ENCODE data around the gene LANCL2. TPM values are rescaled to one million over a fixed set of nuclear protein-coding genes. Genes with fewer than 3 reads are reported as not detected.

Gene LANCL2
- total RNA-seq, 1 experiment from 2014 or later: 10.0 TPM

DNA sequence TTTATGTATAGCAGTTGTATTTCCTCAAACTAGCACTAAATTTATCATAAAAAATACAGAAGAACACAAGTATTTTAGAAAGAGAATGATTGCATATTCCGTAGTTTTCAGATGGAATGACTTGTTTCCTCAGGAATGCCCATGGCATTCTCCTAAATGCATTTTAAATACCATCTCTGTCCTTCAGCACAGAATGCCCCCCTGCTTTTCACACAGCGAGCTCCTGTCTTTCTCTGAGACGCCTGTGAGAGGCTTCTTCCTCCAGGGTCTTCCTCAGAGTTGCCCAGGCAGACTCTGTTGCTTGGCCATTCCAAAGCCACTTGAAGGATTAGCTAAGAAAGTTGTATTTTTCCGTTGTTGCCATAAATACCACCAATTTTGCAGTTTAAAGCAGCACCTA lies 10.1 kb downstream of the LANCL2 start:
- ChIA-PET POLR2A (no interaction called here), RAD21 (ENCODE audit: low non-redundant PET in 1 of 2, low total read pairs in 2 of 2, uncharacterized antibody in 2 of 2, unreplicated experiment in 2 of 2) (no interaction called here), CTCF (no interaction called here)
- Histone ChIP-seq H3K4me1 (ENCODE audit: control insufficient read depth in 1 of 2, insufficient read depth in 2 of 2, low read length in 2 of 2) (no peaks in the 10 kb centered on the region), H3K9ac (ENCODE audit: low read length) (no peak overlapping the region), H3K27me3 (ENCODE audit: insufficient read depth, low read length) (no peaks in the 10 kb centered on the region), H2AFZ (ENCODE audit: low read depth, low read length, poor library complexity, severe bottlenecking) (no peak overlapping the region), H3K9me2 (ENCODE audit: insufficient read depth) (no peaks in the 10 kb centered on the region), H3K79me2 (ENCODE audit: insufficient read depth, low read length) (peaks cover 11% of the 10 kb centered on the region; the same call in 1 of the 2 replicates), H3K4me2 (ENCODE audit: low read length) (no peak overlapping the region), H3K27ac (ENCODE audit: low read depth, low read length) (no peak overlapping the region), H3K4me3 (replicated peaks in 1 of 2; ENCODE audit: low read depth in 1 of 2, low read length in 2 of 2) (no peak overlapping the region), H4K20me1 (ENCODE audit: insufficient read depth) (no peaks in the 10 kb centered on the region), H3K36me3 (ENCODE audit: control insufficient read depth in 1 of 2, insufficient read depth in 2 of 2, low read length in 2 of 2) (no peaks in the 10 kb centered on the region), H3K9me3 (ENCODE audit: control insufficient read depth in 1 of 2, insufficient read depth in 1 of 2, low read depth in 1 of 2, low read length in 2 of 2) (no peaks in the 10 kb centered on the region)
- ATAC-seq (no peak), DNase-seq (ENCODE audit: low read depth, low spot score) (no peak)
- TF ChIP-seq POLR2A (IDR thresholded peaks at IDR 0.05; ENCODE audit: borderline replicate concordance, extremely low read depth, insufficient read depth, insufficient read length) (no peak), SP1 (IDR thresholded peaks at IDR 0.05; ENCODE audit: low read depth) (no peak), ZNF274 (IDR thresholded peaks at IDR 0.05; ENCODE audit: low read depth, low read length) (no peak), YY1 (IDR thresholded peaks at IDR 0.05; ENCODE audit: extremely low read depth, insufficient replicate concordance, low read depth, low read length) (no peak), CEBPB (IDR thresholded peaks at IDR 0.05; ENCODE audit: low read depth) (no peak), JUND (IDR thresholded peaks at IDR 0.05) (no peak), FOSL1 (IDR thresholded peaks at IDR 0.05; ENCODE audit: low read depth) (no peak), SIN3A (IDR thresholded peaks at IDR 0.05; ENCODE audit: low read depth) (no peak), TCF7L2 (IDR thresholded peaks at IDR 0.05; ENCODE audit: borderline replicate concordance, extremely low read depth, insufficient read depth, insufficient read length) (no peak), POLR2AphosphoS5 (IDR thresholded peaks at IDR 0.05; ENCODE audit: low read depth, low read length) (no peak), CTCF (IDR thresholded peaks at IDR 0.05 in 2 of 3, conservative IDR thresholded peaks at IDR 0.05 in 1 of 3; ENCODE audit: borderline replicate concordance in 1 of 3, insufficient read depth in 1 of 3, low read depth in 2 of 3, low read length in 2 of 3) (no peak), ELF1 (IDR thresholded peaks at IDR 0.05; ENCODE audit: borderline replicate concordance, low read depth) (no peak), RAD21 (IDR thresholded peaks at IDR 0.05; ENCODE audit: low read depth) (no peak), EZH2phosphoT487 (IDR thresholded peaks at IDR 0.05; ENCODE audit: borderline replicate concordance) (no peak)
- intact Hi-C loops (cut with micrococcal nuclease): no loop called here
- BruUV-seq (replicated peaks): no TSS peak

Data from HCT116 (cell line).